Posterior cingulate gyrus (tissue), 11 donors: Measurements from ENCODE around the gene TMEM128.
"Not testable (repeated sequence)": the region's sequence is repeated elsewhere in the genome, so short reads cannot be mapped to it uniquely, and the experiment has no call there.

Experiments
- DNase-seq, 10 donors: peaks; one replicate each; pipeline versions ENCODE4 v3.0.0 to v3.0.0-alpha.2; 2020 to 2021; ENCODE audit warnings: mixed read lengths in 3 of 10
- intact Hi-C: fragments of 100-400 bp; cut with DNase I; formaldehyde crosslinking; loops from one replicate; pipeline ENCODE4 v1.15.1; 2023

Gene TMEM128

GRCh38 chr4:4203688-4204400 is 44.2 kb downstream of the TMEM128 start:
- intact Hi-C loops = no loop called here
- no peak for DNase-seq

- intact Hi-C loops = no loop called here
- DNase-seq = no peak
Observed at GRCh38 chr4:4202510-4202909, 45.5 kb downstream of the TMEM128 start.

- intact Hi-C loops = no loop called here
- no peak for DNase-seq
Observed at GRCh38 chr4:4200624-4201023, 47.4 kb downstream of the TMEM128 start.

GRCh38 chr4:4195354-4195753 is 52.7 kb downstream of the TMEM128 start:
- intact Hi-C loops = no loop called here
- DNase-seq = no peak

- intact Hi-C loops, DNase-seq: not testable (repeated sequence)
Observed at GRCh38 chr4:4188557-4188956, 59.5 kb downstream of the TMEM128 start.
